Measurements from ENCODE around the gene SELENOM. TPM values are rescaled to one million over a fixed set of nuclear protein-coding genes. Genes with fewer than 3 reads are reported as not detected.

SELENOM gene
- total RNA-seq, 1 donor from 2014 or later, result 3.7 TPM

- Mint-ChIP-seq H3K27ac (no peak overlapping the region), H3K4me3 (ENCODE audit: low read depth) (peak overlapping the region; percentile 72), H3K27me3 (peaks cover 5% of the 10 kb centered on the region), H3K36me3 (ENCODE audit: insufficient read depth) (no peaks in the 10 kb centered on the region), H3K4me1 (ENCODE audit: low read depth) (peaks cover 6% of the 10 kb centered on the region), H3K9me3 (ENCODE audit: low read depth) (no peaks in the 10 kb centered on the region)
- no peak for TF ChIP-seq CTCF (IDR thresholded peaks at IDR 0.05; ENCODE audit: unreplicated experiment)
- no peak for DNase-seq (ENCODE audit: low spot score, unreplicated experiment)
These were observed 16.9 kb upstream of the SELENOM start for GRCh38 chr22:31124290-31124689.

GRCh38 chr22:31123292-31123602 is 15.9 kb upstream of the SELENOM start:
- no peaks in the 10 kb centered on the region for H3K9me3 Mint-ChIP-seq (ENCODE audit: low read depth)
- H3K27me3 Mint-ChIP-seq, result peaks cover 5% of the 10 kb centered on the region
- H3K27ac Mint-ChIP-seq, result peak overlapping the region; percentile 67
- no peak for TF ChIP-seq CTCF (IDR thresholded peaks at IDR 0.05; ENCODE audit: unreplicated experiment)
- no peaks in the 10 kb centered on the region for H3K36me3 Mint-ChIP-seq (ENCODE audit: insufficient read depth)
- DNase-seq (ENCODE audit: low spot score, unreplicated experiment), result no peak
- peak overlapping the region; percentile 72 for H3K4me3 Mint-ChIP-seq (ENCODE audit: low read depth)
- H3K4me1 Mint-ChIP-seq (ENCODE audit: low read depth), result peaks cover 6% of the 10 kb centered on the region

GRCh38 chr22:31122532-31123291 is 15.3 kb upstream of the SELENOM start, which contains the start of gene INPP5J:
INPP5J (plus strand) TSS chr22:31122966; CDS start chr22:31123015, 49 bp downstream.
- peak within 1 kb of the TSS; percentile 72 for H3K4me3 Mint-ChIP-seq (ENCODE audit: low read depth)
- peak within 1 kb of the TSS; percentile 67 for H3K27ac Mint-ChIP-seq
- H3K27me3 Mint-ChIP-seq, result peaks cover 5% of the 10 kb centered on the region
- H3K9me3 Mint-ChIP-seq (ENCODE audit: low read depth), result no peaks in the 10 kb centered on the region
- H3K4me1 Mint-ChIP-seq (ENCODE audit: low read depth), result peaks cover 6% of the 10 kb centered on the region
- peak; percentile 42 for DNase-seq (ENCODE audit: low spot score, unreplicated experiment)
- no peaks in the 10 kb centered on the region for H3K36me3 Mint-ChIP-seq (ENCODE audit: insufficient read depth)
- no peak for TF ChIP-seq CTCF (IDR thresholded peaks at IDR 0.05; ENCODE audit: unreplicated experiment)

GRCh38 chr22:31122196-31122531 is 14.8 kb upstream of the SELENOM start:
- DNase-seq (ENCODE audit: low spot score, unreplicated experiment), result no peak
- no peak overlapping the region for H3K27ac Mint-ChIP-seq
- no peaks in the 10 kb centered on the region for H3K9me3 Mint-ChIP-seq (ENCODE audit: low read depth)
- H3K4me3 Mint-ChIP-seq (ENCODE audit: low read depth), result peak overlapping the region; percentile 31
- H3K36me3 Mint-ChIP-seq (ENCODE audit: insufficient read depth), result no peaks in the 10 kb centered on the region
- TF ChIP-seq CTCF (IDR thresholded peaks at IDR 0.05; ENCODE audit: unreplicated experiment), result no peak
- H3K27me3 Mint-ChIP-seq, result peaks cover 5% of the 10 kb centered on the region
- H3K4me1 Mint-ChIP-seq (ENCODE audit: low read depth), result peaks cover 6% of the 10 kb centered on the region

GRCh38 chr22:31121403-31121802 is 14.0 kb upstream of the SELENOM start:
- Mint-ChIP-seq H3K9me3 (ENCODE audit: low read depth) (no peaks in the 10 kb centered on the region), H3K4me1 (ENCODE audit: low read depth) (peaks cover 6% of the 10 kb centered on the region), H3K36me3 (ENCODE audit: insufficient read depth) (no peaks in the 10 kb centered on the region), H3K27ac (no peak overlapping the region), H3K4me3 (ENCODE audit: low read depth) (no peak overlapping the region), H3K27me3 (peaks cover 5% of the 10 kb centered on the region)
- DNase-seq (ENCODE audit: low spot score, unreplicated experiment), result no peak
- TF ChIP-seq CTCF (IDR thresholded peaks at IDR 0.05; ENCODE audit: unreplicated experiment), result no peak

Measured in progenitor cell of endocrine pancreas (in vitro differentiated cells).